IgD-negative memory B cell (primary cell): Measurements from ENCODE around the gene TIPRL. TPM values are rescaled to one million over a fixed set of nuclear protein-coding genes. Genes with fewer than 3 reads are reported as not detected.
A peak's percentile ranks its signal among the peaks of the same experiment; 100 is the strongest.
"Not testable (repeated sequence)": the region's sequence is repeated elsewhere in the genome, so short reads cannot be mapped to it uniquely, and the experiment has no call there.

Experiments
- H3K27ac Mint-ChIP-seq, 3 donors: one replicate each; pipeline ENCODE4 v1.8.0; 2020 to 2022; ENCODE audit warnings: mild to moderate bottlenecking in 3 of 3, mixed read lengths in 3 of 3, moderate library complexity in 1 of 3
- H3K27me3 Mint-ChIP-seq: one replicate; pipeline ENCODE4 v1.8.0; 2021; ENCODE audit warnings: mixed read lengths
- H3K36me3 Mint-ChIP-seq: one replicate; pipeline ENCODE4 v1.8.0; 2020; ENCODE audit warnings: mild to moderate bottlenecking, mixed read lengths
- H3K4me1 Mint-ChIP-seq, 3 donors: one replicate each; pipeline ENCODE4 v1.8.0; 2020 to 2022; ENCODE audit warnings: mixed read lengths in 3 of 3, mild to moderate bottlenecking in 1 of 3
- H3K4me3 Mint-ChIP-seq, 4 donors: one replicate each; pipeline ENCODE4 v1.8.0; 2020 to 2022; ENCODE audit warnings: mild to moderate bottlenecking in 4 of 4, mixed read lengths in 4 of 4, moderate library complexity in 3 of 4
- H3K9me3 Mint-ChIP-seq, 3 donors: one replicate each; pipeline ENCODE4 v1.8.0; 2020 to 2021; ENCODE audit warnings: mixed read lengths in 3 of 3, mild to moderate bottlenecking in 1 of 3
- polyA plus RNA-seq: library from polyadenylated mRNA; unstranded; fragments of 300-500 nt; fragmentation: Illumina TruSeq; gene quantifications from one replicate; pipeline ENCODE4 v1.2.3, GENCODE V29; 2021

Gene TIPRL
- polyA plus RNA-seq, 1 donor from 2014 or later = 28.5 TPM

DNA sequence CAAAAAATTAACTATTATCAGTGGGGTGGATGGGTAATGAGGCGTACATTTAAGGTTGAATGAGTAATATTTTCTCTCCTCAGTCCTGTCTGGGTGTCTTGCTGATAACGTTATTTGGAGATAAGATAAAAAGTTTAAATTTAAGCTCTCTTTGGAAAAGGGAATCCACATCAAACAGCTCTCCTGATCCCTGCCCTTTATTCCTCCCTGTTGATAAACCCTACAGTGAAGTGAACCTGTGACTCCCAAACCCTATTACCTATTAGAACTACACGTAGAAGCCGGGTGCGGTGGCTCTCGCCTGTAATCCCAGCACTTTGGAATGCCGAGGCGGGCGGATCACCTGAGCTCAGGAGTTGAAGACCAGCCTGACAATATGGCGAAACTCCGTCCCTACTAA is 32.1 kb upstream of the TIPRL start:
- no peaks in the 10 kb centered on the region for H3K36me3 Mint-ChIP-seq
- no peaks in the 10 kb centered on the region for H3K27me3 Mint-ChIP-seq
- H3K9me3 Mint-ChIP-seq = no peaks in the 10 kb centered on the region
- peak overlapping the region in 1 of 4 donors; percentile 73 for H3K4me3 Mint-ChIP-seq
- no peak overlapping the region for H3K27ac Mint-ChIP-seq
- peaks cover 7 to 21% (median 11%) of the 10 kb centered on the region in 3 donors for H3K4me1 Mint-ChIP-seq

DNA sequence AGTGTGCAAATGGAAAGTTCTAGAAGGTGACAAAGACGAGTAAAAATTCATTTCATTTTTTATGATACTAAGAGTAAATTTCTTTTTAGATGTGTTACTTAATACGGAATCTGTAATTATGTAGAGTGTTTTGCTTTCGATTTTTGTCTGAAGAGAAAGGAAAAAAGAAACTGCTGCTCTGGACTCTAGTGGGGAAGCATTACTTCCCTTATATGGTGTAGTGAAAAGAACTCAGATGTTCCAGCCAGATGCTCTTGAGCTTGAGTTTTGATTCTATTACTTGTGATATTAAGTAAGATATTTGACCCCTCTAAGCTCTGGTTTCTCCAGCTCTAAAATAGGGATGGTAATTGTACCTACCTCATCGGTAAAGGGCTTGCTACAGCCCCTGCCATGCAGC is 29.8 kb upstream of the TIPRL start:
- H3K27me3 Mint-ChIP-seq = no peaks in the 10 kb centered on the region
- H3K27ac Mint-ChIP-seq = no peak overlapping the region
- H3K9me3 Mint-ChIP-seq = peaks cover 0 to under 1% (median 0%) of the 10 kb centered on the region in 3 donors
- H3K4me1 Mint-ChIP-seq = peaks cover 7 to 21% (median 11%) of the 10 kb centered on the region in 3 donors
- no peaks in the 10 kb centered on the region for H3K36me3 Mint-ChIP-seq
- H3K4me3 Mint-ChIP-seq = peak overlapping the region in 1 of 4 donors; percentile 29

DNA sequence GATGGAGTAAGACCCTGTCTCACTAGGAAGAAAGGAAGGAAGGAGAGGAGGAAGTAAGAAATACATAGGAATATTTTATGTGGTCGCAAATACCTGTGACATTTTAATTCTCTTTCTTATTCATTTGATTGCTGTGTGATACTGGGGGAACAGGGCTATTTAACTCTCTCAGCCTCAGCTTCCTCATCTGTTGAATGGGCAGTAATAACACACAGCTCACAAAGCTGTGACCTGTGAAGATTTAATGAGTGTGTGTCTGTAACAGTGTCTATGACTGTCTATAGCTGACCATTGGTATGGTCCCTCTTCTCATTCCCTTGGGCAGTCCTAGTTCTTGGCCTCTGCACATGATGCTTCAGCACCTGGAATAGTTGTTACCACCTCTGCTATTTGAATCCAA is 28.5 kb upstream of the TIPRL start:
- Mint-ChIP-seq H3K27ac (peak overlapping the region in 1 of 3 donors; percentile 91), H3K27me3 (no peaks in the 10 kb centered on the region), H3K36me3 (no peaks in the 10 kb centered on the region), H3K9me3 (peaks cover 0 to 3% (median 3%) of the 10 kb centered on the region in 3 donors), H3K4me1 (peaks cover 7 to 11% (median 10%) of the 10 kb centered on the region in 3 donors), H3K4me3 (no peak overlapping the region)

DNA sequence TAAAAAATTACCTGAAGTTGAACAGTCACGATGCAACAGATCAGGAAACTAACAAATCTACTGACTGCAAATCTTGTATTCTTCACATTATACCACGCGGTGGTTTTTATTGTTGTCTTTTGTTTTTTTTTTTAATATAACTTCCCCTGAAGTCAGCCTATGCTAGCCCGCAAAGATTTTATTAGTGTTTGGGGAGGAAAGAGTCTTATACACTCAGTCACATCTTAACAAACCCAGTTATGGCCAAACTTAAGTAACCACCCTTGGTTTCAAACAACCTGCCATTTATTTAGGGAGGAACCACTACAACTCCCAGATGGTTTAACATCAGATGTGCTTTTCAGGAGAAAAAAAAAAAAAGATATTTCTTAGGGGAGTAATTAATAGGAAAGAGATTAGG is 26.8 kb upstream of the TIPRL start:
- peaks cover 4 to 6% (median 4%) of the 10 kb centered on the region in 3 donors for H3K4me1 Mint-ChIP-seq
- H3K27ac Mint-ChIP-seq = no peak overlapping the region
- H3K27me3 Mint-ChIP-seq = no peaks in the 10 kb centered on the region
- peaks cover 0 to 3% (median 3%) of the 10 kb centered on the region in 3 donors for H3K9me3 Mint-ChIP-seq
- no peak overlapping the region for H3K4me3 Mint-ChIP-seq
- peaks cover 3% of the 10 kb centered on the region for H3K36me3 Mint-ChIP-seq

DNA sequence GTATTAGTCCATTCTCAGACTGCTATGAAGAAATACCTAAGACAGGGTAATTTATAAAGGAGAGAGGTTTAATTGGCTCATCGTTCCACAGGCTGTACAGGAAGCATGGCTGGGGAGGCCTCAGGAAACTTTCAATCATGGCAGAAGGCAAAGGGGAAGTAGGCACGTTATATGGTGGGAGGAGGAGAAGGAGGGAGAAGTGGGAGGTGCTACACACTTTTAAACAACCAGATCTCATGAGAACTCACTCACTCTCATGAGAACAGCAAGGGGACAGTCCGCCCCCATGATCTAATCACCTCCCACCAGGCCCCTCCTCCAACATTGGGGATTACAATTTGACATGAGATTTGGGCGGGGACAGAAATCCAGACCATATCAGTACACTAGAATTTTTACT is 24.1 kb upstream of the TIPRL start:
- H3K27ac Mint-ChIP-seq, H3K4me3 Mint-ChIP-seq, H3K27me3 Mint-ChIP-seq, H3K4me1 Mint-ChIP-seq, H3K36me3 Mint-ChIP-seq: not testable (repeated sequence)
- peaks cover 12 to 13% (median 13%) of the 10 kb centered on the region in 3 donors for H3K9me3 Mint-ChIP-seq

DNA sequence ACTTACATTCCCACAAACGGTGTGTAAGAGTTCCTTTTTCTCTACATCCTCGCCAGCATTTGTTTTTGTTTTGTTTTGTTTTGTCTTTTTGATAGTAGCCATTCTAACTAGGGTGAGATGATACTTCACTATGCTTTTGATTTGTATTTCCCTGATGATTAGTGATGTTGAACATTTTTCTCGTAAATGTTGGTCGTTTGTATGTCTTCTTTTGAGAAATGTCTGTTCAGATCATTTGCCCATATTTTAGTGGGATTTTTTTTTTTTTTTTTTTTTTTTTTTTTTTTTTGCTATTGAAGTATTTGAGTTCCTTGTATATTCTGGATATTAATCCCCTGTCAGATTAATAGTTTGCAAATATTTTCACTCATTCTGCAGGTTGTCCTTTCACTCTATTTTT is 22.9 kb upstream of the TIPRL start:
- Mint-ChIP-seq H3K27ac (no peak overlapping the region), H3K36me3 (peaks cover 3% of the 10 kb centered on the region), H3K9me3 (peaks cover 17 to 24% (median 21%) of the 10 kb centered on the region in 3 donors), H3K4me1 (peaks cover 0 to 2% (median 0%) of the 10 kb centered on the region in 3 donors), H3K4me3 (no peak overlapping the region), H3K27me3 (peaks cover 2% of the 10 kb centered on the region)

DNA sequence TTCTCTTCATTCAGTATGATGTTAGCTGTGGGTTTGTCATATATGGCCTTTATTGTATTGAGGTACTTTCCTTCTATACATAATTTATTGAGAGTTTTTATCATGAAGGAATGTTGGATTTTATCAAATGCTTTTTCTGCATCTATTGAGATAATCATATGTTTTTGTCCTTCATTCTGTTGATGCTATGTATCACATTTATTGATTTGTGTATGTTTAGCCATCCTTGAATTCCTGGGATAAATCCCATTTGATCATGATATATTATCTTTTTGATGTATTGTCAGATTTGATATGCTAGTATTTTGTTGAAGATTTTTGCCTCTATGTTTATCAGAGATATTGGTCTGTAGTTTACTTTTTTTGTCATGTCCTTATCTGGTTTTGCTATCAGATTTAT is 21.1 kb upstream of the TIPRL start:
- Mint-ChIP-seq H3K27ac (no peak overlapping the region), H3K9me3 (peaks cover 17 to 26% (median 25%) of the 10 kb centered on the region in 3 donors), H3K27me3 (peaks cover 2% of the 10 kb centered on the region), H3K4me3 (no peak overlapping the region), H3K36me3 (peaks cover 3% of the 10 kb centered on the region), H3K4me1 (peaks cover 0 to 4% (median 2%) of the 10 kb centered on the region in 3 donors)

DNA sequence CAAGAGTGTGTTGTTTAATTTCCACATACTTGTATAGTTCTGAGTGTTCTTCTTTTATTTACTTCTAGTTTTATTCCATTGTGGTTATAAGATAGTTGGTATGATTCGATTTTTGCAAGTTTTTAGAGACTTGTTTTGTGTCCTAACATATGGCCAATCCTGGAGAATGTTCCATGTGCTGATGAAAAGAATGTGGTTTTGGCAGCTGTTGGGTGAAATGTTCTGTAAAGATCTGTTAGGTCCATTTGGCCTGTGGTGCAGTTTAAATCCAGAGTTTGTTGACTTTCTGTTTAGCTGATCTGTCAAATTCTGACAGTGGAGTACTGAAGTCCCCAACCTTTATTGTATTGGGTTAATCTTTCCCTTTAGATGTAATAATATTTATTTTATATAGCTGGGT is 19.5 kb upstream of the TIPRL start:
- H3K9me3 Mint-ChIP-seq = peaks cover 13 to 26% (median 25%) of the 10 kb centered on the region in 3 donors
- peaks cover 7 to 10% (median 8%) of the 10 kb centered on the region in 3 donors for H3K4me1 Mint-ChIP-seq
- H3K36me3 Mint-ChIP-seq = peaks cover 3% of the 10 kb centered on the region
- no peak overlapping the region for H3K27ac Mint-ChIP-seq
- peaks cover 5% of the 10 kb centered on the region for H3K27me3 Mint-ChIP-seq
- no peak overlapping the region for H3K4me3 Mint-ChIP-seq

DNA sequence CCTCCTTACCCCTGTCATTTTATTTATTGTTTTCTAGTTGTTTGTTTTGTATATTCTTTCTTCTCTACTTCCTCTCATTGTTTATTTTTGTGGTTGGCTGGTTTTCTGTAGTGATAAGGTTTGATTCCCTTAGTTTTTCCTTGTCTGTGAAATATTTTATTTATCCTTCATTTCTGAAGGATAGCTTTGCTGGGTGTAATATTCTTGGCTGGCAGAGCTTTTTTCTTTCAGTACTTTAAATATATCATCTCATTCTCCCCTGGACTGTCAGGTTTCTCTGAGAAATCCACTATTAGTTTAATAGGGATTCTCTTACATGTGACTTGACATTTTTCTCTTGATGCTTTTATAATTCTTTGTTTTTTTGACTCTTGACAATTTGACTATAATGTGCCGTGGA is 18.8 kb upstream of the TIPRL start:
- peaks cover 3% of the 10 kb centered on the region for H3K36me3 Mint-ChIP-seq
- H3K4me1 Mint-ChIP-seq = peaks cover 7 to 10% (median 8%) of the 10 kb centered on the region in 3 donors
- H3K27ac Mint-ChIP-seq = no peak overlapping the region
- peak overlapping the region in 1 of 4 donors; percentile 38 for H3K4me3 Mint-ChIP-seq
- H3K9me3 Mint-ChIP-seq = peaks cover 13 to 25% (median 23%) of the 10 kb centered on the region in 3 donors
- H3K27me3 Mint-ChIP-seq = peaks cover 5% of the 10 kb centered on the region

DNA sequence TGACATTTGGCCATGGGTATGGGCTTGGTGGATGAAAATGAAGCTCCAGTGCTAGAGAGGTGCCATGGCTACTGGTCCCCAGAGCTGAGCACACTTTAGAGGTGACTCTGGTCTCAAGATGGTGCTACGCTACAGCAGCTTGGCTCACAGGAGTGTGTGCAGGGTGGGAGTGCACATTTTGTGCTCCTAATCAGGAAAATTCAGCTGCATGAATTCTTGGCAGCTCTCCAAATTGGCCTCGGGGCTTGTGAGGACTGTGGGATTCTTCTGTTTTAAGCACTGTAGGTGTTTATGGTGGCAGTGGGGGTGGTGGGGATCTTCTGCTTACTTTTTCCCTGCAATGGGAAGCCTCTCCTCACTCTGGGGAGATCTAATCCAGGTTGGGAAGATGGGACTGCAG is 17.3 kb upstream of the TIPRL start:
- Mint-ChIP-seq H3K27me3 (peaks cover 5% of the 10 kb centered on the region), H3K9me3 (peaks cover 13 to 25% (median 23%) of the 10 kb centered on the region in 3 donors), H3K4me1 (peaks cover 7 to 10% (median 8%) of the 10 kb centered on the region in 3 donors), H3K27ac (no peak overlapping the region), H3K4me3 (no peak overlapping the region), H3K36me3 (no peaks in the 10 kb centered on the region)

DNA sequence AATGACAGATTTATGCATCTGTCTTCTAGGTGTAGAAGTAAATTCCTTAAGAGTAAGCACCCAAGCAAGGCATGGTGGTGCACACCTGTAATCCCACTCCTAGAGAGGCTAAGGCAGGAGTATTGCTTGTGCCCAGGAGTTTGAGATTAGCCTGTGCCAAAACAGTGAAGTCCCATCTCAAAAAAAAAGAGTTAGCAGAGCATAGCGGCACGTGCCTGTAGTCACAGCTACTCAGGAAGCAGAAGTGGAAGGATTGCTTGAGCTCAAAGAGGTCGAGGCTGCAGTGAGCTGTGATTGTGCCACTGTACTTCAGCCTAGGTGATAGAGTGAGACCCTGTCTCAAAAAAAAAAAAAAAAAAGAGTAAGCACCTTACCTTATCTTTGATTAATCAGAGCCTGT is 15.1 kb upstream of the TIPRL start:
- Mint-ChIP-seq H3K36me3 (peaks cover 2% of the 10 kb centered on the region), H3K27me3 (peaks cover 5% of the 10 kb centered on the region), H3K4me3 (no peak overlapping the region), H3K9me3 (peaks cover 9 to 18% (median 14%) of the 10 kb centered on the region in 3 donors), H3K27ac (peak overlapping the region in 1 of 3 donors; percentile 79), H3K4me1 (peaks cover 7 to 10% (median 8%) of the 10 kb centered on the region in 3 donors)

DNA sequence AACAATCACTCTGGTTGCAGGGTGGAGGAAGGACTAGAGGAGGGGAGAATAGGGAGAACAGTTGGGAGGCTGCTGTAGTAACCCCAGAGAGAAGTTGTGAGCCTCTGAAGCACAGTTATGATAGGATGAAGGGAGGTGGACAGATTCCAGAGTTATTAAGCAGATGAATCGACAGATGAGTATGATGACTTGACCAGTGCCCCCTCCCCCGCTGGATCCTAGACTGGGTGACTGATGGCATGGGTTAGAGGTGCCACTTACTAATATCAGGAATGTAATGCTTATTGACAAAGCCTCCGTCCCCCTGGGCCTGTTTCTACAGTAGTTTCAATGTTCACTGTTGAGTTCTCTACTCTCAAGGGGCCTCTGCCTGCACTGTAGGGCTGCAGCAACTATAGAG is 14.0 kb upstream of the TIPRL start:
- H3K27ac Mint-ChIP-seq = peak overlapping the region in 1 of 3 donors; percentile 36
- H3K4me3 Mint-ChIP-seq = no peak overlapping the region
- H3K27me3 Mint-ChIP-seq = peaks cover 3% of the 10 kb centered on the region
- peaks cover 4 to 13% (median 11%) of the 10 kb centered on the region in 3 donors for H3K9me3 Mint-ChIP-seq
- H3K4me1 Mint-ChIP-seq = peaks cover 7 to 10% (median 8%) of the 10 kb centered on the region in 3 donors
- peaks cover 2% of the 10 kb centered on the region for H3K36me3 Mint-ChIP-seq

DNA sequence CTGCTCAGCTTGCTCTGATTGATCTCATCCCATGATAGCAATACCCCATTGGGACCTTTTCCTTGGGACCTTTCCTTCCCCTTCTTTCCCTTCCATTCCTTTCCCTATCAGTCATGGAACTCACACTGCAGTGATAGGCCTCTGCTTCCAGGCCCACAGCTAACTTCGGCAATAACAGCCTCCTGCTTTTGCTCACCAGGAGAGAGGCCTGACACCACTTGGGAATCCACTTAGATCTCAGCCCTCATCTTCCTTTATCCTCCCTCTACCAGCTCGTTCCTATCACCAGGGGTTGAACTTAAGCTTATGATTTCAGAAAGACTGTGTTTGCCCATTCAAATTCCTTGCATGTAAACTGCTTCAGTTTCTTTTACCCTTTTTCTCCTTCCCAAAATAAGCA is 11.0 kb upstream of the TIPRL start:
- Mint-ChIP-seq H3K27me3 (peaks cover 3% of the 10 kb centered on the region), H3K9me3 (no peaks in the 10 kb centered on the region), H3K36me3 (peaks cover 2% of the 10 kb centered on the region), H3K4me1 (peaks cover 7 to 12% (median 10%) of the 10 kb centered on the region in 3 donors), H3K4me3 (no peak overlapping the region), H3K27ac (no peak overlapping the region)

DNA sequence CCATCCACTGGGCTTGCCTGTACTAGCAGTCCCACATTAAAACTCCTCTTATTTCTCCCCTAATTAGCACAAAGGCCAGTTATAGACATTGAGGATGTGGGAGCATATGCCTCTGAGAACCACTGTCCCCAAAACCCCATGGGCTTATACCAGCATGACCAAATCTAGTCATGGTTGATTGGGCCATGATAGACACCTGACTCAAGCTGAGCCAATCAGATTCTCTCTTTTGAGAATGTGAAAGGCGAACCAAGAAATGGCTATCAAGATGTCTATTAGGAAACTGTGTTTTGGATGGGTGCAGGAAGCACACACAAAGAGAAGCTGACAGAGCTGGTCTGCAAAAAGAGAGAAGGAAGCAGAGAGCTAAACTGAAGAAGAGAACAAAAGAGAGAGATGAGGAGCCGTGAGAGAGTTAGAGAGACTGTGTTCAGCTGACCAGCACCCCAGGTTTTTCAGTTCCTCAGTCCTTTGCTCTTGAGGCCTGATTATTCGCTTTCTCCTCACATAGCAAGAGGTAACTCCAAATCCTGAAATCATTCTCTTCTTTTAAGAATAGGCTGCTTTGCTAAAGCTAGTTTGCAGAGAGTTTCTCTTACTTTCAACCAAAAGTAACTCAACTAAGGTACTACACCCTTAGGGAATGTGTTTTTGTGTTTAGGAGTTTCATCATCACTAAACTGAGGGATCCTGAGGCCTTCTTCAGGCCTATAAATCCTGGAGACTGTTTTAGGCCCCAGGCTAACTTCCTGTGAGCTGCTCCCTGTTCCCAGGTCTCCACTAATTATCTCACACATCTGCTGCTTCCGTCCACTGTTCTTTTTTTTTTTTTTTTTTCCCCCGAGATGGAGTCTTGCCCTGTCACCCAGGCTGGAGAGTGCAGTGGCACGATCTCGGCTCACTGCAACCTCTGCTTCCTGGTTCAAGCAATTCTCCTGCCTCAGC is 7.9 kb upstream of the TIPRL start:
- Mint-ChIP-seq H3K27me3 (peaks cover 7% of the 10 kb centered on the region), H3K36me3 (peaks cover 2% of the 10 kb centered on the region), H3K9me3 (peaks cover 0 to 3% (median 1%) of the 10 kb centered on the region in 3 donors), H3K27ac (peak overlapping the region in 1 of 3 donors; percentile 76), H3K4me1 (peaks cover 0 to 4% (median 4%) of the 10 kb centered on the region in 3 donors), H3K4me3 (peak overlapping the region in 1 of 4 donors; percentile 81)

DNA sequence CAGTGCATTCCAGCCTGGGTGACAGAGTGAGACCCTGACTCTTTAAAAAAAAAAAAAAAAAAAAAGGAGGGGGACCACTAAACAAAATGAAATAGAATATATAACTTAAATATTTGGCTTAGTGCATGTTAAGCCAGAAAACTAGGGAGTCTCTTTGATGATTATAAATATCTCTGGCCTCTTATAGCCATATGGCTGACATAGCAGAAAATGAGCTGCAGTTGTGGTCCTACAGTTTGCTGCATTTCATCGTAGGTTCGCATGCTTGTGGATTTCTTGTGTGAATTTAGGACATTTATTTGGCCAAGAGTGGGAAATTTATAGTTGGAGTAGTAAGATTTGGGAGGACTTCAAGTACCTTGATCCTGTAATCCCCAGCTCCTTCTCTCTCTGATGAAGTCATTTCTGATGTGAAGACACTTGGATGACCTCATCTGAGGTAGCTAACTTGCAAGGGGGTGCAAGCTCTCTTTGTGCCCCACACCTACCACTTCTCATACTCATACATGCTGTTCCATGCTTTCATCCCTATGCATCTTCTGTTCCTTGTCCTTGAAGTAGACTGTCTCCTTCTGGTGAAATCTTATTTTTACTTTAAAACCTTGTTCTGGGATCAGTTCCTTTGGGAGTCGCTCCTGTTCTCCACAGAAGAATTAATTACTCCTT is 6.4 kb upstream of the TIPRL start:
- peaks cover 2% of the 10 kb centered on the region for H3K36me3 Mint-ChIP-seq
- no peak overlapping the region for H3K4me3 Mint-ChIP-seq
- peaks cover 0 to 4% (median 4%) of the 10 kb centered on the region in 3 donors for H3K4me1 Mint-ChIP-seq
- H3K27me3 Mint-ChIP-seq = peaks cover 7% of the 10 kb centered on the region
- H3K27ac Mint-ChIP-seq = no peak overlapping the region
- peaks cover 0 to 3% (median 1%) of the 10 kb centered on the region in 3 donors for H3K9me3 Mint-ChIP-seq
